ENCODE data around the gene UBE2G2.

GRCh38 chr21:44849616-44850130 lies 48.1 kb upstream of the UBE2G2 start:
- TF ChIP-seq CTCF (IDR thresholded peaks at IDR 0.05; ENCODE audit: low read depth, low read length): no peak
- no peak for TF ChIP-seq POLR2A (IDR thresholded peaks at IDR 0.05; ENCODE audit: extremely low read depth, insufficient read length)
- TF ChIP-seq, protein P1, sequence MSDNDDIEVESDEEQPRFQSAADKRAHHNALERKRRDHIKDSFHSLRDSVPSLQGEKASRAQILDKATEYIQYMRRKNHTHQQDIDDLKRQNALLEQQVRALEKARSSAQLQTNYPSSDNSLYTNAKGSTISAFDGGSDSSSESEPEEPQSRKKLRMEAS (IDR thresholded peaks at IDR 0.05; ENCODE audit: low read depth, low read length): no peak

Data from NB4 (cell line).